Suprapubic skin (tissue), 4 donors: ENCODE measurements around the gene UGT1A6. TPM values are rescaled to one million over a fixed set of nuclear protein-coding genes. Genes with fewer than 3 reads are reported as not detected.

Experiments used
- DNase-seq, 2 donors: peaks; one replicate each; pipeline ENCODE4 v3.0.0-alpha.2; 2019; ENCODE audit warnings: low spot score in 2 of 2
- H3K27ac ChIP-seq: fragments of 200-600 bp; sonication (generic); one replicate; pipeline ENCODE4 v1.5.1; 2019
- H3K27me3 ChIP-seq: fragments of 200-600 bp; sonication (generic); one replicate; pipeline ENCODE4 v1.5.1; 2019
- H3K36me3 ChIP-seq: fragments of 200-600 bp; sonication (generic); one replicate; pipeline ENCODE4 v1.5.1; 2019
- H3K4me1 ChIP-seq: fragments of 200-600 bp; sonication (generic); one replicate; pipeline ENCODE4 v1.5.1; 2019
- H3K4me3 ChIP-seq: fragments of 200-600 bp; sonication (generic); one replicate; pipeline ENCODE4 v1.5.1; 2019; ENCODE audit warnings: mild to moderate bottlenecking
- H3K9me3 ChIP-seq: fragments of 200-600 bp; sonication (generic); one replicate; pipeline ENCODE4 v1.5.1; 2019
- EP300 ChIP-seq: sonication (generic); formaldehyde crosslinking; IDR thresholded peaks from one replicate; pipeline ENCODE4 v1.6.1; 2017; ENCODE audit warnings: antibody characterized with exemption
- POLR2A ChIP-seq, 2 donors: fragments of 450-650 bp; IDR thresholded peaks; one replicate each; pipeline ENCODE4 v1.6.1; 2017; ENCODE audit warnings: antibody characterized with exemption in 2 of 2, mild to moderate bottlenecking in 2 of 2, moderate library complexity in 2 of 2
- POLR2AphosphoS5 ChIP-seq, 3 donors: sonication (generic); formaldehyde crosslinking; IDR thresholded peaks; one replicate each; pipeline ENCODE4 v1.6.1; 2017; ENCODE audit warnings: antibody characterized with exemption in 3 of 3
- WGBS: methylation state at CpG from one replicate; pipeline ENCODE4 v1.1.5; 2018; 5-methylcytosine and 5-hydroxymethylcytosine counted together
- total RNA-seq, 4 donors: library from RNA; depleted of rRNA; stranded (reverse); fragments of >200 nt; gene quantifications; one replicate each; pipeline ENCODE4 v1.1.0, GENCODE V29; 2016
- TF ChIP-seq, protein P1 (sequence below), 2 donors: fragments of 200-600 bp in 1 of 2; fragments of 450-650 bp in 1 of 2; sonication (generic) in 1 of 2; IDR thresholded peaks; one replicate each; pipeline ENCODE4 v1.5.1; 2016 to 2019; ENCODE audit warnings: antibody characterized with exemption in 2 of 2, mild to moderate bottlenecking in 1 of 2, moderate library complexity in 1 of 2

Gene UGT1A6
- total RNA-seq, 4 donors from 2014 or later = 7.4 to 26.3 (median 19.5) TPM

DNA sequence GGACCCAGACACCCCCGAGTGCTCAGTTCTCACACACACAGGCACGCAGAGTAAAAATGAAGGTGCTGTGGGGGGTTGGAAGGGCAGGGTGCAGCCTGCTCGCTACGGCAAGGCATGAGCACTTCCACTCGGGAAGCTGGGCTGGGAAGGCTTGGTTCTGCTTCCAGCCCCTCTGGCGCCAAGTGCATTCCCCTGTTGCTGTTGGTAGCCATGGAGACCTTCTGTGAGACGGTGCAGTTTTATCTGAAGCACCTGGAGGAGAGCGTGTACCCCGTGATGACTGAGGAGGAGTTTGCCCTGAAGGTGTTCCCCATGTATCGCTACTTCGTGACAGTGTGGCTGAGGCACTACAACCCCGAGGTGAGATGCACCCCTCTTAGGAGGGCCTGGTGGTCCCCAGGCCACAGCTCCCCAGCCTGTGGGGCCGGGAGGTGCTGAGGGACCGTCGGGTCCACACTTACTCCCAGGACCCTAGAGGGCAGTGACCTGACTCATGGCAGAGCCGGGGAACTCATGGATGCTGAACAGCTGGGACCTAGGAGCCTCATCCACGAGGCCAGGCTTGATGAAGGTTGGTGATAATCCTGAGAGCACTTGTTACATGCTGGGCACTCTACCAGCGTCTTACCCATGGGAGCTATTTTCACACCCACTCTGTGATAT, 100.9 kb downstream of the UGT1A6 start:
- 61% methylated on average over 3 of the region's 18 CpGs for WGBS
- Histone ChIP-seq H3K9me3 (no peaks in the 10 kb centered on the region), H3K4me3 (no peak overlapping the region), H3K27ac (no peak overlapping the region), H3K4me1 (no peaks in the 10 kb centered on the region), H3K27me3 (no peaks in the 10 kb centered on the region), H3K36me3 (no peaks in the 10 kb centered on the region)
- DNase-seq = no peak
- TF ChIP-seq POLR2A (IDR thresholded peaks at IDR 0.05) (no peak), POLR2AphosphoS5 (IDR thresholded peaks at IDR 0.05) (no peak), EP300 (no peak)
- TF ChIP-seq, protein P1, sequence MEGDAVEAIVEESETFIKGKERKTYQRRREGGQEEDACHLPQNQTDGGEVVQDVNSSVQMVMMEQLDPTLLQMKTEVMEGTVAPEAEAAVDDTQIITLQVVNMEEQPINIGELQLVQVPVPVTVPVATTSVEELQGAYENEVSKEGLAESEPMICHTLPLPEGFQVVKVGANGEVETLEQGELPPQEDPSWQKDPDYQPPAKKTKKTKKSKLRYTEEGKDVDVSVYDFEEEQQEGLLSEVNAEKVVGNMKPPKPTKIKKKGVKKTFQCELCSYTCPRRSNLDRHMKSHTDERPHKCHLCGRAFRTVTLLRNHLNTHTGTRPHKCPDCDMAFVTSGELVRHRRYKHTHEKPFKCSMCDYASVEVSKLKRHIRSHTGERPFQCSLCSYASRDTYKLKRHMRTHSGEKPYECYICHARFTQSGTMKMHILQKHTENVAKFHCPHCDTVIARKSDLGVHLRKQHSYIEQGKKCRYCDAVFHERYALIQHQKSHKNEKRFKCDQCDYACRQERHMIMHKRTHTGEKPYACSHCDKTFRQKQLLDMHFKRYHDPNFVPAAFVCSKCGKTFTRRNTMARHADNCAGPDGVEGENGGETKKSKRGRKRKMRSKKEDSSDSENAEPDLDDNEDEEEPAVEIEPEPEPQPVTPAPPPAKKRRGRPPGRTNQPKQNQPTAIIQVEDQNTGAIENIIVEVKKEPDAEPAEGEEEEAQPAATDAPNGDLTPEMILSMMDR (IDR thresholded peaks at IDR 0.05) = no peak

DNA sequence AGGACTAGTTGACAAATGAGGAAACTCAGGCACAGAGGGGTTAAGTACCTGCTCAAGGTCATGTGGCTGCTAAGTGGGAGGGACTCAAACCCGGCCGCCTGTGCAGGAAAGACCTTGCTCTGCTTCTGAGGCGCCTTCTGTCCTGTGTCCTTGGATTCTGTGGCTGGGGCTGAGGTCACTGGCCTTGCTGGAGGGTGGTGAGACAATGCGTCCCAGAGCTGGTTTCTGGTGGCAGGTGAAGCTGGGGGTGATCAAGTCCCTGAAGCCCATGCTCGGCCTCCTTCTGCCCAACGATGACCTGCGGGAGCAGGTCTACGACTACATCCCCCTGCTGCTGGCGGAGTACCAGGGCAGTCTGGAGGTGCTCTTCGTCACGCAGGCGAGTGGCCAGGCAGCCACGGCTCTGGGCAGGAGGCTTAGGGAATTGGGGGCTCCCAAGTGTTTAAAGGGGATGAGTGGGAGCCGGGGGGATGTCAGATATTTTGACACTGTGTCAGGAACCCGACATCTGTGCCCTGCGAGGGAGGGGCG, 101.5 kb downstream of the UGT1A6 start:
- Histone ChIP-seq H3K4me1 (no peaks in the 10 kb centered on the region), H3K36me3 (no peaks in the 10 kb centered on the region), H3K27ac (no peak overlapping the region), H3K9me3 (no peaks in the 10 kb centered on the region), H3K27me3 (no peaks in the 10 kb centered on the region), H3K4me3 (no peak overlapping the region)
- WGBS = 85% methylated on average over 4 of the region's 17 CpGs
- TF ChIP-seq POLR2AphosphoS5 (IDR thresholded peaks at IDR 0.05) (no peak), EP300 (no peak), POLR2A (IDR thresholded peaks at IDR 0.05) (no peak)
- TF ChIP-seq, protein P1 (IDR thresholded peaks at IDR 0.05) = no peak
- peak; percentile 42 to 75 for DNase-seq

DNA sequence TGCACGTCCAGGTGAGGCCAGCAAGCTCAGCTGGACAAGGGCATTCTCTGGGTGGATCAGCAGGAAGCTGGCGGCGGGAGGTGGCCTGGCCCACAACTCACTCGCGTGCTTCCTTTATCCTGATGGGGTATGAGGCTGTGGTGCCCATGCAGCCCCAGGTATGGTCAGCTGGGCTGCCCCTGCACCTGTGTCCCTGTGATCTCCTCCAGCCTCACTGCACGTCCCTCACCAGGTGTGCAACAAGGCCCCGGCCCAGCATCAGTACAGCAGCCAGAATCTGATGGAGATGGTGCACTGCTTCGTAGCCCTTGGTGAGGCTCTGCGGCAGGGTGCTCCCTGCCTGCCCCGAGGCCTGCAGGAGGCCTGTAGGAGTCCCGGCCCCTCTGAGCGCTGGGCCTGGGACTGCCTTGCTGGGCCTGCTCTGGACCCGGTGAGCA, 103.1 kb downstream of the UGT1A6 start:
- Histone ChIP-seq H3K27me3 (no peaks in the 10 kb centered on the region), H3K27ac (no peak overlapping the region), H3K36me3 (no peaks in the 10 kb centered on the region), H3K9me3 (no peaks in the 10 kb centered on the region), H3K4me1 (no peaks in the 10 kb centered on the region), H3K4me3 (no peak overlapping the region)
- TF ChIP-seq EP300 (no peak), POLR2AphosphoS5 (IDR thresholded peaks at IDR 0.05) (no peak), POLR2A (IDR thresholded peaks at IDR 0.05) (no peak)
- TF ChIP-seq, protein P1 (IDR thresholded peaks at IDR 0.05) = no peak
- DNase-seq = no peak
- WGBS = 50% methylated on average over 7 of the region's 13 CpGs

- 50% methylated on average over 9 of the region's 9 CpGs for WGBS
- Histone ChIP-seq H3K27me3 (no peaks in the 10 kb centered on the region), H3K9me3 (no peaks in the 10 kb centered on the region), H3K4me3 (no peak overlapping the region), H3K36me3 (no peaks in the 10 kb centered on the region), H3K27ac (no peak overlapping the region), H3K4me1 (no peaks in the 10 kb centered on the region)
- TF ChIP-seq EP300 = no peak
- TF ChIP-seq, protein P1 (IDR thresholded peaks at IDR 0.05) = no peak
- TF ChIP-seq POLR2A (IDR thresholded peaks at IDR 0.05) = no peak
- TF ChIP-seq POLR2AphosphoS5 (IDR thresholded peaks at IDR 0.05) = no peak
- no peak for DNase-seq
Measured at GRCh38 chr2:233796254-233796653, 103.6 kb downstream of the UGT1A6 start.

- Histone ChIP-seq H3K27ac (no peak overlapping the region), H3K4me3 (no peak overlapping the region), H3K4me1 (no peaks in the 10 kb centered on the region), H3K27me3 (peaks cover 2% of the 10 kb centered on the region), H3K9me3 (no peaks in the 10 kb centered on the region), H3K36me3 (no peaks in the 10 kb centered on the region)
- DNase-seq = no peak
- TF ChIP-seq, protein P1 (IDR thresholded peaks at IDR 0.05) = no peak
- 89% methylated on average over 11 of the region's 14 CpGs for WGBS
Measured at GRCh38 chr2:233798335-233799086, 105.8 kb downstream of the UGT1A6 start.
